GM12878 (cell line): ENCODE data around the gene AGER. TPM values are rescaled to one million over a fixed set of nuclear protein-coding genes. Genes with fewer than 3 reads are reported as not detected.
A peak's percentile ranks its signal among the peaks of the same experiment; 100 is the strongest.

Experiments used
- ASH2L ChIP-seq: fragments of 300-600, 200-600 bp; sonication (generic); IDR thresholded peaks from 2 replicates; pipeline ENCODE4 v1.6.1; 2017; ENCODE audit warnings: low read depth, mild to moderate bottlenecking, borderline replicate concordance
- BACH1 ChIP-seq: fragments of 450-650 bp; IDR thresholded peaks from 2 replicates; pipeline ENCODE4 v1.6.1; 2017; ENCODE audit warnings: mild to moderate bottlenecking, borderline replicate concordance
- CBFB ChIP-seq: IDR thresholded peaks from 2 replicates; pipeline ENCODE4 v1.6.1; 2016; ENCODE audit warnings: antibody characterized with exemption, low read depth
- CEBPB ChIP-seq, 2 experiments: fragments of 150-350 bp in 1 of 2; IDR thresholded peaks; 2 replicates each; pipeline ENCODE4 v1.6.1; 2012 to 2014; ENCODE audit warnings: low read depth in 2 of 2, low read length in 2 of 2, borderline replicate concordance in 1 of 2, inconsistent platforms in 1 of 2
- CHD1 ChIP-seq: IDR thresholded peaks from 2 replicates; pipeline ENCODE4 v1.6.1; 2012; ENCODE audit warnings: low read depth, low read length, improper control_type of control experiment
- GATAD2B ChIP-seq: fragments of 450-650 bp; conservative IDR thresholded peaks from 2 replicates; pipeline ENCODE4 v1.6.1; 2017; ENCODE audit warnings: low read depth, mild to moderate bottlenecking, moderate library complexity
- HDAC2 ChIP-seq: fragments of 200-600 bp; sonication (generic); IDR thresholded peaks from 2 replicates; pipeline ENCODE4 v1.6.1; 2017
- MEF2B ChIP-seq: fragments of 450-650 bp; IDR thresholded peaks from 2 replicates; pipeline ENCODE4 v1.6.1; 2018; ENCODE audit warnings: mild to moderate bottlenecking, moderate library complexity; ENCODE audit not compliant: partially characterized antibody, poor library complexity, severe bottlenecking
- NR2C2 ChIP-seq: IDR thresholded peaks from 2 replicates; pipeline ENCODE4 v1.6.1; 2011; ENCODE audit warnings: borderline replicate concordance, low read depth; ENCODE audit not compliant: control insufficient read depth, insufficient read length
- RBBP5 ChIP-seq: fragments of 200-600 bp; sonication (generic); conservative IDR thresholded peaks from 2 replicates; pipeline ENCODE4 v1.6.1; 2016
- SIX5 ChIP-seq: IDR thresholded peaks from 2 replicates; pipeline ENCODE4 v1.6.1; 2011; ENCODE audit warnings: mild to moderate bottlenecking, low read depth, low read length, moderate library complexity; ENCODE audit not compliant: severe bottlenecking
- SPI1 ChIP-seq: IDR thresholded peaks from 2 replicates; pipeline ENCODE4 v1.6.1; 2011; ENCODE audit warnings: low read depth, mild to moderate bottlenecking, low read length, moderate library complexity, borderline replicate concordance; ENCODE audit not compliant: insufficient read depth
- TBL1XR1 ChIP-seq: IDR thresholded peaks from 2 replicates; pipeline ENCODE4 v1.6.1; 2012; ENCODE audit warnings: low read depth, low read length, improper control_type of control experiment
- YY1 ChIP-seq: IDR thresholded peaks from 2 replicates; pipeline ENCODE4 v1.6.1; 2011; ENCODE audit warnings: low read depth, mild to moderate bottlenecking, low read length
- ZBED1 ChIP-seq: IDR thresholded peaks from 2 replicates; pipeline ENCODE4 v1.6.1; 2016; ENCODE audit warnings: borderline replicate concordance
- ZNF207 ChIP-seq: fragments of 450-650 bp; IDR thresholded peaks from 2 replicates; pipeline ENCODE4 v1.6.1; 2014; ENCODE audit warnings: antibody characterized with exemption, mild to moderate bottlenecking, borderline replicate concordance
- ZZZ3 ChIP-seq: IDR thresholded peaks from 2 replicates; pipeline ENCODE4 v1.6.1; 2011; ENCODE audit warnings: low read depth; ENCODE audit not compliant: control insufficient read depth, insufficient read length
- polyA plus RNA-seq, 11 experiments: library from polyadenylated mRNA; depleted of rRNA in 4 of 11; unstranded in 6 of 11; stranded (reverse) in 5 of 11; fragments of >200 nt; fragmentation: Nextera tagmentation in 4 of 11; fragmentation: Illumina TruSeq in 1 of 11; extraction: Ambion mirVana in 4 of 11; extraction: Trizol in 1 of 11; gene quantifications; 1 replicate in 1 of 11; 2 replicates in 10 of 11; pipeline versions ENCODE4 v1.2.1 to v1.2.3, GENCODE V29; 2011 to 2016; ENCODE audit warnings: inconsistent platforms in 2 of 11, missing spikeins in 2 of 11, low read depth in 1 of 11
- total RNA-seq, 4 experiments: library from RNA; depleted of rRNA in 3 of 4; stranded (reverse); fragments of >200 nt in 3 of 4; fragmentation: Illumina TruSeq in 1 of 4; extraction: Trizol in 1 of 4; gene quantifications; 2 replicates each; pipeline versions ENCODE4 v1.2.1 to v1.2.3, GENCODE V29; 2013 to 2021
- TF ChIP-seq, protein P1 (sequence below): fragments of 450-650 bp; formaldehyde crosslinking; IDR thresholded peaks from 2 replicates; pipeline ENCODE4 v1.5.0; 2022; ENCODE audit warnings: mild to moderate bottlenecking, missing genetic modification characterization
- TF ChIP-seq, protein P2 (sequence below): fragments of 450-650 bp; IDR thresholded peaks from 2 replicates; pipeline ENCODE4 v1.6.1; 2018; ENCODE audit warnings: borderline replicate concordance, mild to moderate bottlenecking; ENCODE audit not compliant: partially characterized antibody
- TF ChIP-seq, protein P3 (sequence below): IDR thresholded peaks from 2 replicates; pipeline ENCODE4 v1.6.1; 2012; ENCODE audit warnings: low read depth, low read length, improper control_type of control experiment
- TF ChIP-seq, protein P4 (sequence below): fragments of 450-650 bp; IDR thresholded peaks from 2 replicates; pipeline ENCODE4 v1.6.1; 2016; ENCODE audit warnings: mild to moderate bottlenecking

AGER gene
- total and polyA plus RNA-seq, 10 of the 15 experiments (the other 5 are each of a cell fraction or from before 2014, with no cell fraction given): 1.1 to 18.2 (median 3.9) TPM

DNA sequence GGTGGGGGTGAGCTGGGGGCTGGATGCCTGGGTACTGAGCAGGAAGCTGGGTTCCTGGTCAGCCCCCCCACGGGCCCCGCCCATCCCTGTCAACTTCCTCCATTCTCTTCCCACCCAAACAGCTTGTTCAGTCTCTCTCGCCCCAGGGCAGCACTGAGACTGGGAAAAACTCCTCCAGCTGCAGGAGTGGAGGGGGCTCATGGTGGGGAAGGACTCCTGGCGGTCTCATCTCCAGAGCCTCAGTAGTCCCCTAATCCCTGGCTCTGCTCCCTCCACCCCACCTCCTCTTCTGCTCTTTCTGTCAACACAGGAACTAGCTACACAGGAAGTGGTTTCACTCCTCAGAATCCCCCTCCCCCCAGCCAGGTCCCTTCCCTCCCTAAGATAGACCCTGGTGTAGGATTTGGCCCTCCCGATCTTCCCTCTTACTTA is 8.6 kb upstream of the AGER start, which contains the start of gene GPSM3 (continued):
- TF ChIP-seq, protein P1, sequence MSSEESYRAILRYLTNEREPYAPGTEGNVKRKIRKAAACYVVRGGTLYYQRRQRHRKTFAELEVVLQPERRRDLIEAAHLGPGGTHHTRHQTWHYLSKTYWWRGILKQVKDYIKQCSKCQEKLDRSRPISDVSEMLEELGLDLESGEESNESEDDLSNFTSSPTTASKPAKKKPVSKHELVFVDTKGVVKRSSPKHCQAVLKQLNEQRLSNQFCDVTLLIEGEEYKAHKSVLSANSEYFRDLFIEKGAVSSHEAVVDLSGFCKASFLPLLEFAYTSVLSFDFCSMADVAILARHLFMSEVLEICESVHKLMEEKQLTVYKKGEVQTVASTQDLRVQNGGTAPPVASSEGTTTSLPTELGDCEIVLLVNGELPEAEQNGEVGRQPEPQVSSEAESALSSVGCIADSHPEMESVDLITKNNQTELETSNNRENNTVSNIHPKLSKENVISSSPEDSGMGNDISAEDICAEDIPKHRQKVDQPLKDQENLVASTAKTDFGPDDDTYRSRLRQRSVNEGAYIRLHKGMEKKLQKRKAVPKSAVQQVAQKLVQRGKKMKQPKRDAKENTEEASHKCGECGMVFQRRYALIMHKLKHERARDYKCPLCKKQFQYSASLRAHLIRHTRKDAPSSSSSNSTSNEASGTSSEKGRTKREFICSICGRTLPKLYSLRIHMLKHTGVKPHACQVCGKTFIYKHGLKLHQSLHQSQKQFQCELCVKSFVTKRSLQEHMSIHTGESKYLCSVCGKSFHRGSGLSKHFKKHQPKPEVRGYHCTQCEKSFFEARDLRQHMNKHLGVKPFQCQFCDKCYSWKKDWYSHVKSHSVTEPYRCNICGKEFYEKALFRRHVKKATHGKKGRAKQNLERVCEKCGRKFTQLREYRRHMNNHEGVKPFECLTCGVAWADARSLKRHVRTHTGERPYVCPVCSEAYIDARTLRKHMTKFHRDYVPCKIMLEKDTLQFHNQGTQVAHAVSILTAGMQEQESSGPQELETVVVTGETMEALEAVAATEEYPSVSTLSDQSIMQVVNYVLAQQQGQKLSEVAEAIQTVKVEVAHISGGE (CRISPR knock-in tag): no peak
- TF ChIP-seq CEBPB (IDR thresholded peaks at IDR 0.05; ENCODE audit: borderline replicate concordance in 1 of 2, low read depth in 2 of 2, low read length in 2 of 2) (no peak), SIX5 (no peak), NR2C2 (no peak), RBBP5 (no peak), BACH1 (peak; percentile 30; the same call in 1 of the 2 replicates), YY1 (0 out of 2 replicates have a peak, but pooled peaks have one; percentile 43), ASH2L (no peak), MEF2B (no peak), CHD1 (no peak), ZBED1 (no peak), HDAC2 (no peak), CBFB (peak; percentile 65; the same call in 1 of the 2 replicates), TBL1XR1 (no peak), ZZZ3 (no peak), ZNF207 (no peak), SPI1 (peak; percentile 61; the same call in 1 of the 2 replicates), GATAD2B (0 out of 2 replicates have a peak, but pooled peaks have one; percentile 29)
- TF ChIP-seq, protein P2, sequence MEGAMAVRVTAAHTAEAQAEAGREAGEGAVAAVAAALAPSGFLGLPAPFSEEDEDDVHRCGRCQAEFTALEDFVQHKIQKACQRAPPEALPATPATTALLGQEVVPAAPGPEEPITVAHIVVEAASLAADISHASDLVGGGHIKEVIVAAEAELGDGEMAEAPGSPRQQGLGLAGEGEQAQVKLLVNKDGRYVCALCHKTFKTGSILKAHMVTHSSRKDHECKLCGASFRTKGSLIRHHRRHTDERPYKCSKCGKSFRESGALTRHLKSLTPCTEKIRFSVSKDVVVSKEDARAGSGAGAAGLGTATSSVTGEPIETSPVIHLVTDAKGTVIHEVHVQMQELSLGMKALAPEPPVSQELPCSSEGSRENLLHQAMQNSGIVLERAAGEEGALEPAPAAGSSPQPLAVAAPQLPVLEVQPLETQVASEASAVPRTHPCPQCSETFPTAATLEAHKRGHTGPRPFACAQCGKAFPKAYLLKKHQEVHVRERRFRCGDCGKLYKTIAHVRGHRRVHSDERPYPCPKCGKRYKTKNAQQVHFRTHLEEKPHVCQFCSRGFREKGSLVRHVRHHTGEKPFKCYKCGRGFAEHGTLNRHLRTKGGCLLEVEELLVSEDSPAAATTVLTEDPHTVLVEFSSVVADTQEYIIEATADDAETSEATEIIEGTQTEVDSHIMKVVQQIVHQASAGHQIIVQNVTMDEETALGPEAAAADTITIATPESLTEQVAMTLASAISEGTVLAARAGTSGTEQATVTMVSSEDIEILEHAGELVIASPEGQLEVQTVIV: peak; percentile 39
- TF ChIP-seq, protein P3, sequence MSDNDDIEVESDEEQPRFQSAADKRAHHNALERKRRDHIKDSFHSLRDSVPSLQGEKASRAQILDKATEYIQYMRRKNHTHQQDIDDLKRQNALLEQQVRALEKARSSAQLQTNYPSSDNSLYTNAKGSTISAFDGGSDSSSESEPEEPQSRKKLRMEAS: no peak
- TF ChIP-seq, protein P4, sequence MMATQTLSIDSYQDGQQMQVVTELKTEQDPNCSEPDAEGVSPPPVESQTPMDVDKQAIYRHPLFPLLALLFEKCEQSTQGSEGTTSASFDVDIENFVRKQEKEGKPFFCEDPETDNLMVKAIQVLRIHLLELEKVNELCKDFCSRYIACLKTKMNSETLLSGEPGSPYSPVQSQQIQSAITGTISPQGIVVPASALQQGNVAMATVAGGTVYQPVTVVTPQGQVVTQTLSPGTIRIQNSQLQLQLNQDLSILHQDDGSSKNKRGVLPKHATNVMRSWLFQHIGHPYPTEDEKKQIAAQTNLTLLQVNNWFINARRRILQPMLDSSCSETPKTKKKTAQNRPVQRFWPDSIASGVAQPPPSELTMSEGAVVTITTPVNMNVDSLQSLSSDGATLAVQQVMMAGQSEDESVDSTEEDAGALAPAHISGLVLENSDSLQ: no peak
